ENCODE measurements around the gene SLC48A1.

The SLC48A1 gene

DNA sequence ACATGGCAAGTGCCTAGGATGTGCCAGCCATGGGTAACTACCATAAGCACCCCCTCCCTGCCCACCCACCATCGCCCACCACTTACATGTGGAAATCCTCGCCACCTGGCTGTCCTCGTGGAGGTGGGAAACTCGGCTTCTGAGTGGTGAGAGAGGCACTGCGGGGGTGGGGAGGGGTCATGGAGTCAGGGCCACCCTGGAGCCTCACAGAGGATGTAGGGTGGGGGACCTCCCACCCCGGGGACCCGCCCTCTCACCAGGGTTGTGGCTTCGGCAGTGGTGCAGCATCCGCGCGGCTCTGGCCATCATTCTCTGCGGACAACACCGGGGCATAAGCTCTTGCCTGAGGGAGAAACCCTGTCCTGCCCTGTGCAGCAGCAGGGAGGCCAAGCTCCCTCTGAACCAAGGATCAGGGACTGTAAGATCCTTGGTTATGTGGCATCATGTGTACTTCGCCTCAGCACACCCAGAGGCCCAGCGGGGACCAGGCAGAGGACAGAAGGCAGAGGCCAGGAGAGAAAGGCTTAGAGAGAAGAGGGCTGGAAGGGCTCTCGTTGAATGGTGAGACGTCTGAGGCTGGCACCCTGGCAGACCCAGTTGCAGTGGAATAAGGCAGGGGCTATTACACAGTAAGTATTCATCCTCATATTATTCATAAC, 35.0 kb upstream of the SLC48A1 start:
- H4K91ac ChIP-seq (ENCODE audit: low read depth, low read length, poor library complexity), result no peak overlapping the region

DNA sequence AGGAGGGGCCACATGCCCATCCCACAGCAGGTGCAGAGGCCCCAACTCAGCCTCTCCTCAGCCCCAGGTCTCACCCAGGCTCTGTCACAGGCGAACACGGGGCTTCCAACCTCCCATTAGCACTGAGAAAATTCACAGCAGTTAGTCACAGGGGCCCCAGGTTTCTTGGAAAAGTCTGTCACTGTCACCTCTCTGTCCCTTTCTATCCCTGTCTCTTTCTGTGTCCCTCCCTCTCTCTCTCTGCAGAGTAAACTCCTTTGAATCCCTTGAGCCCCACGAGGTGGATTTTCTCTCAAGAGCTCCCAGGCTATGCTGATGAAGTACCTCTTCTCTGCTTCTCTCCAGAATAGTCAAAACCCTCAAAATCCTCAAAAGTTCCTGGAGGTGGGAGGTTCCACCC, 33.7 kb upstream of the SLC48A1 start:
- no CpG with 5 or more reads among the region's 3 CpGs for WGBS, 2 donors (ENCODE audit: extremely low coverage in 2 of 2, insufficient read length in 2 of 2, insufficient replicate concordance in 1 of 2)

More for the DNA sequence above, 35.0 kb upstream of the SLC48A1 start:
- Histone ChIP-seq H3K23ac (ENCODE audit: low read depth, low read length, poor library complexity) (no peak overlapping the region), H3K79me1 (ENCODE audit: low read depth, low read length) (no peaks in the 10 kb centered on the region), H3K14ac (ENCODE audit: low read length) (no peak overlapping the region), H3K27me3 (ENCODE audit: control insufficient read depth in 3 of 3, insufficient read depth in 3 of 3, low read depth in 1 of 3, low read length in 3 of 3) (no peaks in the 10 kb centered on the region), H3K27ac (replicated peaks; ENCODE audit: low read length) (no peak overlapping the region), H2AFZ (ENCODE audit: low read length) (no peak overlapping the region), H3K9me3 (replicated peaks in 1 of 2; ENCODE audit: control insufficient read depth in 2 of 2, insufficient read depth in 1 of 2, low read depth in 1 of 2, low read length in 2 of 2) (no peaks in the 10 kb centered on the region), H2BK120ac (ENCODE audit: low read depth, low read length) (peak overlapping the region; percentile 49), H3K4me3 (ENCODE audit: low read length in 2 of 2) (no peak overlapping the region), H3K9ac (ENCODE audit: low read depth, low read length, poor library complexity) (no peak overlapping the region), H3K36me3 (replicated peaks in 1 of 2; ENCODE audit: control insufficient read depth in 2 of 2, insufficient read depth in 2 of 2, low read length in 2 of 2) (no peaks in the 10 kb centered on the region), H2AK5ac (ENCODE audit: low read depth, low read length) (peak overlapping the region; percentile 11), H3K4me2 (ENCODE audit: insufficient read depth, low read length, poor library complexity, severe bottlenecking) (no peak overlapping the region), H3K4me1 (ENCODE audit: control insufficient read depth in 2 of 2, insufficient read depth in 1 of 2, low read depth in 1 of 2, low read length in 2 of 2) (peaks cover 21 to 24% of the 10 kb centered on the region in 2 donors), H3K4ac (ENCODE audit: low read length) (no peak overlapping the region), H2BK15ac (ENCODE audit: low read length) (no peak overlapping the region), H2BK5ac (ENCODE audit: low read length) (peak overlapping the region; percentile 8), H3K18ac (ENCODE audit: low read length) (no peak overlapping the region), H2BK12ac (ENCODE audit: low read length) (peak overlapping the region; percentile 14), H4K8ac (ENCODE audit: low read depth, low read length) (no peak overlapping the region)
- WGBS, 2 donors (ENCODE audit: extremely low coverage in 2 of 2, insufficient read length in 2 of 2, insufficient replicate concordance in 1 of 2), result no CpG with 5 or more reads among the region's 17 CpGs
- no peak for DNase-seq (ENCODE audit: low spot score)

DNA sequence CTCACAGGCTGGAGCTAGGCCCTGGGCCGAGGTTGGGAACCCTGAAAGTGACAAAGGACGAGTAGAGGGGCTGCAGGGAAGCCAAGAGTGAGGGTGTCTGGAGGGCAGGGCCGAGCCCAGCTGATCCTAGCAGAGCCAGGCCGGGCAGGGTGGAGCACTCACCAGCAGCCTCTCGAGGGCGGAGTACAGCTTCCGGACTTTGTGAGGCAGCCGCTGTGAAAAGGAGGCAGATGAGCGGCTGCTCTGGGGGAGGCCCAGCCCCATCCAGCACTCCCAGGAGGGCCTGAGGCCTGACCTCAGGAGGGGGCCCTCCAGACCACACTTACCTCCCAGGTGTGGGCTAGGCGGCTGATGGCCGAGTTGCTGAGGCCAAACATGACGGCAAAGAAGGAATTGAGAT, 33.1 kb upstream of the SLC48A1 start:
- Histone ChIP-seq H2BK120ac (ENCODE audit: low read depth, low read length) (no peak overlapping the region), H3K4me1 (ENCODE audit: control insufficient read depth in 2 of 2, insufficient read depth in 1 of 2, low read depth in 1 of 2, low read length in 2 of 2) (peaks cover 17 to 24% of the 10 kb centered on the region in 2 donors), H2BK15ac (ENCODE audit: low read length) (peak overlapping the region; percentile 6), H3K27ac (replicated peaks; ENCODE audit: low read length) (no peak overlapping the region), H3K23ac (ENCODE audit: low read depth, low read length, poor library complexity) (no peak overlapping the region), H3K36me3 (replicated peaks in 1 of 2; ENCODE audit: control insufficient read depth in 2 of 2, insufficient read depth in 2 of 2, low read length in 2 of 2) (no peaks in the 10 kb centered on the region), H3K4me2 (ENCODE audit: insufficient read depth, low read length, poor library complexity, severe bottlenecking) (no peak overlapping the region), H2AK5ac (ENCODE audit: low read depth, low read length) (peak overlapping the region; percentile 68), H3K9ac (ENCODE audit: low read depth, low read length, poor library complexity) (peak overlapping the region; percentile 51), H4K91ac (ENCODE audit: low read depth, low read length, poor library complexity) (no peak overlapping the region), H3K4ac (ENCODE audit: low read length) (peak overlapping the region; percentile 38), H3K18ac (ENCODE audit: low read length) (peak overlapping the region; percentile 11), H3K4me3 (ENCODE audit: low read length in 2 of 2) (no peak overlapping the region), H2BK12ac (ENCODE audit: low read length) (no peak overlapping the region), H2AFZ (ENCODE audit: low read length) (no peak overlapping the region), H3K79me1 (ENCODE audit: low read depth, low read length) (no peaks in the 10 kb centered on the region), H3K9me3 (replicated peaks in 1 of 2; ENCODE audit: control insufficient read depth in 2 of 2, insufficient read depth in 1 of 2, low read depth in 1 of 2, low read length in 2 of 2) (no peaks in the 10 kb centered on the region), H2BK5ac (ENCODE audit: low read length) (no peak overlapping the region), H3K14ac (ENCODE audit: low read length) (no peak overlapping the region), H4K8ac (ENCODE audit: low read depth, low read length) (no peak overlapping the region), H3K27me3 (ENCODE audit: control insufficient read depth in 3 of 3, insufficient read depth in 3 of 3, low read depth in 1 of 3, low read length in 3 of 3) (no peaks in the 10 kb centered on the region)
- no peak for DNase-seq (ENCODE audit: low spot score)
- WGBS, 2 donors (ENCODE audit: extremely low coverage in 2 of 2, insufficient read length in 2 of 2, insufficient replicate concordance in 1 of 2), result no CpG with 5 or more reads among the region's 12 CpGs

More for the DNA sequence above, 33.7 kb upstream of the SLC48A1 start:
- no peaks in the 10 kb centered on the region for H3K27me3 ChIP-seq (ENCODE audit: control insufficient read depth in 3 of 3, insufficient read depth in 3 of 3, low read depth in 1 of 3, low read length in 3 of 3)
- peaks cover 21 to 23% of the 10 kb centered on the region in 2 donors for H3K4me1 ChIP-seq (ENCODE audit: control insufficient read depth in 2 of 2, insufficient read depth in 1 of 2, low read depth in 1 of 2, low read length in 2 of 2)
- H2BK15ac ChIP-seq (ENCODE audit: low read length), result no peak overlapping the region
- no peak for DNase-seq (ENCODE audit: low spot score)
- no peak overlapping the region for H2AFZ ChIP-seq (ENCODE audit: low read length)
- H3K9me3 ChIP-seq (replicated peaks in 1 of 2; ENCODE audit: control insufficient read depth in 2 of 2, insufficient read depth in 1 of 2, low read depth in 1 of 2, low read length in 2 of 2), result no peaks in the 10 kb centered on the region
- no peak overlapping the region for H4K91ac ChIP-seq (ENCODE audit: low read depth, low read length, poor library complexity)
- H3K4me2 ChIP-seq (ENCODE audit: insufficient read depth, low read length, poor library complexity, severe bottlenecking), result no peak overlapping the region
- no peak overlapping the region for H3K4ac ChIP-seq (ENCODE audit: low read length)
- H3K14ac ChIP-seq (ENCODE audit: low read length), result no peak overlapping the region
- H3K36me3 ChIP-seq (replicated peaks in 1 of 2; ENCODE audit: control insufficient read depth in 2 of 2, insufficient read depth in 2 of 2, low read length in 2 of 2), result no peaks in the 10 kb centered on the region
- H2AK5ac ChIP-seq (ENCODE audit: low read depth, low read length), result peak overlapping the region; percentile 22
- no peak overlapping the region for H2BK5ac ChIP-seq (ENCODE audit: low read length)
- H3K4me3 ChIP-seq (ENCODE audit: low read length in 2 of 2), result no peak overlapping the region
- no peak overlapping the region for H4K8ac ChIP-seq (ENCODE audit: low read depth, low read length)
- H3K9ac ChIP-seq (ENCODE audit: low read depth, low read length, poor library complexity), result no peak overlapping the region
- H3K23ac ChIP-seq (ENCODE audit: low read depth, low read length, poor library complexity), result no peak overlapping the region
- H3K18ac ChIP-seq (ENCODE audit: low read length), result no peak overlapping the region
- no peak overlapping the region for H3K27ac ChIP-seq (replicated peaks; ENCODE audit: low read length)
- H2BK120ac ChIP-seq (ENCODE audit: low read depth, low read length), result no peak overlapping the region
- H3K79me1 ChIP-seq (ENCODE audit: low read depth, low read length), result no peaks in the 10 kb centered on the region
- no peak overlapping the region for H2BK12ac ChIP-seq (ENCODE audit: low read length)

DNA sequence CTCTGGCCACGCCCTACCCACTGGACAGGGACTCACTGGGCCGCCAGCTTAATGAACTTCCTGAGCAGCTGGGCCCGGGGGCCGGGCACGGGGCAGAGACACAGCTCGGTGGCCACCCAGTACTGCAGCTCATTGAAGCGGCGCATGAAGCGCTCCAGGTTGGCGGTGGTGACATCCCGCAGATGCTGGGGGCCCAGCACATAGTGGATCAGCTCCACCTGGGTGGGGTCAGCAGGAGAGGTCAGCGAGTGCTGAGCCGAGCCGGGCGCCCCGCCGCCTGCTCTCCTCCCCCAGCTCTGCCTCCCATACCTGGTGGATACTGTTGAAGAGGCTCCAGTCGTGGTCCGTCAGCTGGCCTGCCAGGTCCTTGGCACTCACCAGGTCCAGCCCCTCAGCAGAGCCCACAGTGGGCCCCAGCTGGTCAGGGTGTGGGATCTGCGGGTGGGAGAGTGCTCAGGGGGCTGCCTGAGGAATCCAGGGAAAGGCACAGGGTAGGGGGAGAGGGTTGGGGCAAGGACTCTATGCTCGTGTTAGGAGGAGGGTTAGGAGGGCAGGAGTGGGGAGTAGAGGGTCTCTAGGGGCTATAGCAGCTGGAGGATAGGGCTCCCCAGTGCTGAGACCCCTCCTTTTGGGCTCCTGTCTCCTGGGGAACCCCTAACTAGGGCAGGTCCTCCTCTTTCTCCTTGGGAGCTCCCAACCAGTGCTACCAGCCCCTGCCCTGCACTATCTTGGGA, 32.3 kb upstream of the SLC48A1 start:
- Histone ChIP-seq H3K79me1 (ENCODE audit: low read depth, low read length) (no peaks in the 10 kb centered on the region), H2BK15ac (ENCODE audit: low read length) (no peak overlapping the region), H3K9ac (ENCODE audit: low read depth, low read length, poor library complexity) (no peak overlapping the region), H3K23ac (ENCODE audit: low read depth, low read length, poor library complexity) (no peak overlapping the region), H3K4me1 (ENCODE audit: control insufficient read depth in 2 of 2, insufficient read depth in 1 of 2, low read depth in 1 of 2, low read length in 2 of 2) (peaks cover 9 to 24% of the 10 kb centered on the region in 2 donors), H3K4ac (ENCODE audit: low read length) (no peak overlapping the region), H2BK5ac (ENCODE audit: low read length) (peak overlapping the region; percentile 7), H3K27me3 (ENCODE audit: control insufficient read depth in 3 of 3, insufficient read depth in 3 of 3, low read depth in 1 of 3, low read length in 3 of 3) (no peaks in the 10 kb centered on the region), H2BK12ac (ENCODE audit: low read length) (no peak overlapping the region), H4K91ac (ENCODE audit: low read depth, low read length, poor library complexity) (no peak overlapping the region), H2AK5ac (ENCODE audit: low read depth, low read length) (peak overlapping the region; percentile 16), H3K9me3 (replicated peaks in 1 of 2; ENCODE audit: control insufficient read depth in 2 of 2, insufficient read depth in 1 of 2, low read depth in 1 of 2, low read length in 2 of 2) (no peaks in the 10 kb centered on the region), H3K18ac (ENCODE audit: low read length) (peak overlapping the region; percentile 3), H2AFZ (ENCODE audit: low read length) (peak overlapping the region; percentile 37), H2BK120ac (ENCODE audit: low read depth, low read length) (peak overlapping the region; percentile 0), H3K4me2 (ENCODE audit: insufficient read depth, low read length, poor library complexity, severe bottlenecking) (no peak overlapping the region), H3K4me3 (ENCODE audit: low read length in 2 of 2) (no peak overlapping the region), H3K27ac (replicated peaks; ENCODE audit: low read length) (no peak overlapping the region), H3K36me3 (replicated peaks in 1 of 2; ENCODE audit: control insufficient read depth in 2 of 2, insufficient read depth in 2 of 2, low read length in 2 of 2) (no peaks in the 10 kb centered on the region), H4K8ac (ENCODE audit: low read depth, low read length) (no peak overlapping the region), H3K14ac (ENCODE audit: low read length) (no peak overlapping the region)
- DNase-seq (ENCODE audit: low spot score), result no peak
- no CpG with 5 or more reads among the region's 21 CpGs for WGBS, 2 donors (ENCODE audit: extremely low coverage in 2 of 2, insufficient read length in 2 of 2, insufficient replicate concordance in 1 of 2)

Measured in neuronal stem cell (in vitro differentiated cells).